HFFc6 (cell line): ENCODE measurements around the gene GAL. TPM values are rescaled to one million over a fixed set of nuclear protein-coding genes. Genes with fewer than 3 reads are reported as not detected.

Experiments used
- DNase-seq: peaks from one replicate; pipeline ENCODE4 v3.0.0-alpha.2; 2018
- H3K27ac Mint-ChIP-seq: 2 replicates; pipeline ENCODE4 v1.8.0; 2020; ENCODE audit warnings: mild to moderate bottlenecking, mixed read lengths
- H3K27me3 Mint-ChIP-seq: 2 replicates; pipeline ENCODE4 v1.8.0; 2021; ENCODE audit warnings: mild to moderate bottlenecking, moderate library complexity, mixed read lengths; ENCODE audit not compliant: insufficient read depth
- H3K36me3 Mint-ChIP-seq: 2 replicates; pipeline ENCODE4 v1.8.0; 2021; ENCODE audit warnings: low read depth, mixed read lengths
- H3K4me1 Mint-ChIP-seq: 2 replicates; pipeline ENCODE4 v1.8.0; 2020; ENCODE audit warnings: low read depth, mixed read lengths
- H3K4me3 Mint-ChIP-seq: 2 replicates; pipeline ENCODE4 v1.8.0; 2020; ENCODE audit warnings: mild to moderate bottlenecking, moderate library complexity, mixed read lengths
- H3K9me3 Mint-ChIP-seq: 2 replicates; pipeline ENCODE4 v1.8.0; 2020; ENCODE audit warnings: mild to moderate bottlenecking, mixed read lengths
- total RNA-seq, 6 experiments: library from RNA; stranded (reverse); fragmentation: NEBNext Ultra II Directional; extraction: Animal tissue kit (Norgen Biotek cat#: 25700); gene quantifications; 2 replicates in 1 of 6; 3 replicates in 5 of 6; pipeline ENCODE4 v1.2.3, GENCODE V29; 2021
- TF ChIP-seq, protein P1 (sequence below): fragments of 200-600 bp; sonication (generic); IDR thresholded peaks from 2 replicates; pipeline ENCODE4 v1.5.0; 2021; ENCODE audit warnings: antibody characterized with exemption, mild to moderate bottlenecking

The GAL gene
- total RNA-seq, 6 experiments from 2014 or later = 0.60 to 12.9 (median 1.0) TPM

DNA sequence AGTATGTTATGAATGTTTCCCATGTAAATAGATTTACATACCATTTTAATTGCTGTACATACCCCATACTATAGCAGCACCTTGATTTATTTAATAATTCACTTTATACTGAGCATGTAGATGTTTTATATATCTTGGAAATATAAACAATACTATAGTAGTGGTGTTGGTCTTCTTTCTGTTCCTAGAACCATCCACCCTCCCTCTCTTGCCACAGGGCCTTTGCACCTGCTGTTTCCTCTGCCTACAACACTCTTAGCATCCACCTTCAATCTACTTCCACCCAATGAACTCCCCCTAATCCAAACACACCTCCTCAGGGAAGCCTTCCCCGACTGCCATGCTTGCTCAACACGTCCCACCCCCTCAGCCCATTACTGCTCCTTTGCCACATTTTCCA lies 36.7 kb downstream of the GAL start:
- Mint-ChIP-seq H3K27ac (no peak overlapping the region), H3K4me1 (no peaks in the 10 kb centered on the region), H3K9me3 (peaks cover 19% of the 10 kb centered on the region), H3K27me3 (peaks cover 36% of the 10 kb centered on the region), H3K4me3 (no peak overlapping the region), H3K36me3 (peaks cover 12% of the 10 kb centered on the region)
- DNase-seq = no peak
- TF ChIP-seq, protein P1, sequence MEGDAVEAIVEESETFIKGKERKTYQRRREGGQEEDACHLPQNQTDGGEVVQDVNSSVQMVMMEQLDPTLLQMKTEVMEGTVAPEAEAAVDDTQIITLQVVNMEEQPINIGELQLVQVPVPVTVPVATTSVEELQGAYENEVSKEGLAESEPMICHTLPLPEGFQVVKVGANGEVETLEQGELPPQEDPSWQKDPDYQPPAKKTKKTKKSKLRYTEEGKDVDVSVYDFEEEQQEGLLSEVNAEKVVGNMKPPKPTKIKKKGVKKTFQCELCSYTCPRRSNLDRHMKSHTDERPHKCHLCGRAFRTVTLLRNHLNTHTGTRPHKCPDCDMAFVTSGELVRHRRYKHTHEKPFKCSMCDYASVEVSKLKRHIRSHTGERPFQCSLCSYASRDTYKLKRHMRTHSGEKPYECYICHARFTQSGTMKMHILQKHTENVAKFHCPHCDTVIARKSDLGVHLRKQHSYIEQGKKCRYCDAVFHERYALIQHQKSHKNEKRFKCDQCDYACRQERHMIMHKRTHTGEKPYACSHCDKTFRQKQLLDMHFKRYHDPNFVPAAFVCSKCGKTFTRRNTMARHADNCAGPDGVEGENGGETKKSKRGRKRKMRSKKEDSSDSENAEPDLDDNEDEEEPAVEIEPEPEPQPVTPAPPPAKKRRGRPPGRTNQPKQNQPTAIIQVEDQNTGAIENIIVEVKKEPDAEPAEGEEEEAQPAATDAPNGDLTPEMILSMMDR = no peak

- peaks cover 12% of the 10 kb centered on the region for H3K36me3 Mint-ChIP-seq
- TF ChIP-seq, protein P1 = no peak
- peaks cover 28% of the 10 kb centered on the region for H3K27me3 Mint-ChIP-seq
- H3K27ac Mint-ChIP-seq = no peak overlapping the region
- H3K4me1 Mint-ChIP-seq = no peaks in the 10 kb centered on the region
- no peak for DNase-seq
- H3K9me3 Mint-ChIP-seq = peaks cover 19% of the 10 kb centered on the region
- no peak overlapping the region for H3K4me3 Mint-ChIP-seq
Observed at GRCh38 chr11:68722143-68722542, 37.8 kb downstream of the GAL start.

DNA sequence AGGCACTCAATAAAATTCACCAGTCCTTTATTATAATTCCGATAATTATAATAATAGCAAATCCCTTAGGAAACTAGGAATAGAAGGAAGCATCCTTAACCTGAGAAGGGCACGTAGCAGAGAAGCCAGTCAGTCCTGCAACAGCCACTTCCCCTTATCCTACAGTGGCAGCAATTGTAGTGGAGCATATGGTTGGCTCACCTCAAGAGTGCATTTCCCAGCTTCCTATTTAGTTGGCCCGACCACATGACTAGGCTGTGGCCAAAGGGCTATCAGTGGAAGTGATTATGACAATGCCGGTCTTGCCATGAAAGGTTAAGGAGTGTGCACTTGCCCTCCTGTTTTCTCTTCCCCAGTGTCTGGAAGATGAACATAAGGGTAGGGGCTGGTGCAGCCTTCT lies 39.9 kb downstream of the GAL start:
- TF ChIP-seq, protein P1 = no peak
- no peak for DNase-seq
- peaks cover 18% of the 10 kb centered on the region for H3K9me3 Mint-ChIP-seq
- H3K27ac Mint-ChIP-seq = no peak overlapping the region
- peaks cover 35% of the 10 kb centered on the region for H3K27me3 Mint-ChIP-seq
- H3K4me3 Mint-ChIP-seq = no peak overlapping the region
- H3K36me3 Mint-ChIP-seq = peaks cover 12% of the 10 kb centered on the region
- no peaks in the 10 kb centered on the region for H3K4me1 Mint-ChIP-seq

DNA sequence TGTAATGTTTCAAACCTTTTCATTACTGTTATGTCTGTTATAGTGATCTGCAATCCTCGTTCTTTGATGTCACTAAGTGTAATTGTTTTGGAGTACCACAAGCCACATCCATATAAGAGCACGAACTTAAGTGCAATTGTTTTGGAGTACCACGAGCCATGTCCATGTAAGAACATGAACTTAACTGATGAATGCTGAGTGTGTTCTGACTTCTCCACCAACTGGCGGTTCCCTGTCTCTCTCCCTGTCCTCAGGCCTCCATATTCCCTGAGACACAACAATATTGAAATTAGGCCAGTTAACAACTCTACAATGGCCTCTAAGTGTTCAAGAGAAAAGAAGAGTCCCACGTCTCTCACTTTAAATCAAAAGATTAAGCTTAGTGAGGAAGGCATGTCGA lies 43.4 kb downstream of the GAL start:
- Mint-ChIP-seq H3K9me3 (no peaks in the 10 kb centered on the region), H3K36me3 (no peaks in the 10 kb centered on the region), H3K27ac (no peak overlapping the region), H3K4me1 (no peaks in the 10 kb centered on the region), H3K4me3 (no peak overlapping the region), H3K27me3 (peaks cover 35% of the 10 kb centered on the region)
- DNase-seq = no peak
- TF ChIP-seq, protein P1 = no peak; the same call in 1 of the 2 replicates

GRCh38 chr11:68734111-68734510 lies 49.8 kb downstream of the GAL start:
- Mint-ChIP-seq H3K36me3 (no peaks in the 10 kb centered on the region), H3K4me1 (no peaks in the 10 kb centered on the region), H3K27me3 (peaks cover 14% of the 10 kb centered on the region), H3K9me3 (no peaks in the 10 kb centered on the region), H3K4me3 (no peak overlapping the region), H3K27ac (no peak overlapping the region)
- TF ChIP-seq, protein P1 = no peak
- DNase-seq = no peak

GRCh38 chr11:68735125-68735524 lies 50.8 kb downstream of the GAL start:
- DNase-seq = no peak
- Mint-ChIP-seq H3K27ac (no peak overlapping the region), H3K4me1 (no peaks in the 10 kb centered on the region), H3K36me3 (no peaks in the 10 kb centered on the region), H3K9me3 (no peaks in the 10 kb centered on the region), H3K27me3 (peaks cover 10% of the 10 kb centered on the region), H3K4me3 (no peak overlapping the region)
- TF ChIP-seq, protein P1 = no peak
